GM19240 (cell line): Measurements from ENCODE around the gene IKZF3.
"Not testable (repeated sequence)": the region's sequence is repeated elsewhere in the genome, so short reads cannot be mapped to it uniquely, and the experiment has no call there.

Experiments used
- DNase-seq: peaks from one replicate; pipeline ENCODE4 v3.0.0; 2011; ENCODE audit warnings: low spot score; ENCODE audit not compliant: insufficient read length

Gene IKZF3

GRCh38 chr17:39756380-39757079 is 107.6 kb downstream of the IKZF3 start:
- no peak for DNase-seq

GRCh38 chr17:39755554-39756379 is 108.3 kb downstream of the IKZF3 start:
- DNase-seq: no peak

- no peak for DNase-seq
Observed at GRCh38 chr17:39754958-39755553, 109.1 kb downstream of the IKZF3 start.

GRCh38 chr17:39754161-39754957 is 109.8 kb downstream of the IKZF3 start:
- peak; percentile 92 for DNase-seq

- DNase-seq: peak; percentile 64
Observed at GRCh38 chr17:39753514-39754160, 110.5 kb downstream of the IKZF3 start.

- no peak for DNase-seq
Observed at GRCh38 chr17:39752241-39752881, 111.8 kb downstream of the IKZF3 start.

GRCh38 chr17:39751637-39752036 is 112.5 kb downstream of the IKZF3 start:
- DNase-seq: no peak

- no peak for DNase-seq
Observed at GRCh38 chr17:39751016-39751543, 113.0 kb downstream of the IKZF3 start.

GRCh38 chr17:39750131-39751015 is 113.7 kb downstream of the IKZF3 start:
- DNase-seq: no peak

- DNase-seq: not testable (repeated sequence)
Observed at GRCh38 chr17:39748444-39749034, 115.6 kb downstream of the IKZF3 start.

GRCh38 chr17:39747745-39748144 is 116.4 kb downstream of the IKZF3 start:
- no peak for DNase-seq

- DNase-seq: no peak
Observed at GRCh38 chr17:39746145-39746461, 118.0 kb downstream of the IKZF3 start.

- DNase-seq: no peak
Observed at GRCh38 chr17:39745335-39746144, 118.6 kb downstream of the IKZF3 start.

- DNase-seq: no peak
Observed at GRCh38 chr17:39744836-39745215, 119.3 kb downstream of the IKZF3 start.

- no peak for DNase-seq
Observed at GRCh38 chr17:39744075-39744835, 119.9 kb downstream of the IKZF3 start.

- no peak for DNase-seq
Observed at GRCh38 chr17:39742856-39743436, 121.2 kb downstream of the IKZF3 start.
